Measurements from ENCODE around the gene TMA16.

The TMA16 gene

GRCh38 chr4:163473130-163473529, 21.4 kb upstream of the TMA16 start:
- TF ChIP-seq CTCF (IDR thresholded peaks at IDR 0.05; ENCODE audit: low read depth, low read length, poor library complexity, severe bottlenecking) (no peak), EZH2phosphoT487 (IDR thresholded peaks at IDR 0.05; ENCODE audit: borderline replicate concordance, low read length) (no peak)
- Histone ChIP-seq H3K27ac (ENCODE audit: low read depth, low read length) (no peak overlapping the region), H3F3A (ENCODE audit: control insufficient read depth, insufficient read depth) (no peaks in the 10 kb centered on the region), H4K20me1 (ENCODE audit: control insufficient read depth, insufficient read depth, low read depth, low read length) (no peaks in the 10 kb centered on the region), H3K4me1 (ENCODE audit: control insufficient read depth, low read length) (no peaks in the 10 kb centered on the region), H3K9me3 (ENCODE audit: control insufficient read depth, insufficient read depth, low read length) (no peaks in the 10 kb centered on the region), H3K4me2 (ENCODE audit: low read length) (no peak overlapping the region), H3K4me3 (ENCODE audit: low read length) (no peak overlapping the region), H3K79me2 (ENCODE audit: control insufficient read depth, low read length) (no peaks in the 10 kb centered on the region), H3K27me3 (ENCODE audit: control insufficient read depth, low read length) (peaks cover 15% of the 10 kb centered on the region), H3K9me2 (replicated peaks; ENCODE audit: control insufficient read depth, low read length) (no peaks in the 10 kb centered on the region), H3K36me3 (ENCODE audit: control insufficient read depth, low read length) (no peaks in the 10 kb centered on the region)

- H3K27ac ChIP-seq (ENCODE audit: low read depth, low read length) = no peak within 1 kb of the TSS
- no peaks in the 10 kb centered on the region for H3K9me2 ChIP-seq (replicated peaks; ENCODE audit: control insufficient read depth, low read length)
- H3K9me3 ChIP-seq (ENCODE audit: control insufficient read depth, insufficient read depth, low read length) = no peaks in the 10 kb centered on the region
- H3K4me1 ChIP-seq (ENCODE audit: control insufficient read depth, low read length) = no peaks in the 10 kb centered on the region
- no peak within 1 kb of the TSS for H3K4me3 ChIP-seq (ENCODE audit: low read length)
- TF ChIP-seq EZH2phosphoT487 (IDR thresholded peaks at IDR 0.05; ENCODE audit: borderline replicate concordance, low read length) (no peak), CTCF (IDR thresholded peaks at IDR 0.05; ENCODE audit: low read depth, low read length, poor library complexity, severe bottlenecking) (no peak)
- H3K36me3 ChIP-seq (ENCODE audit: control insufficient read depth, low read length) = no peaks in the 10 kb centered on the region
- H3F3A ChIP-seq (ENCODE audit: control insufficient read depth, insufficient read depth) = no peaks in the 10 kb centered on the region
- H3K4me2 ChIP-seq (ENCODE audit: low read length) = no peak within 1 kb of the TSS
- H3K79me2 ChIP-seq (ENCODE audit: control insufficient read depth, low read length) = no peaks in the 10 kb centered on the region
- H4K20me1 ChIP-seq (ENCODE audit: control insufficient read depth, insufficient read depth, low read depth, low read length) = no peaks in the 10 kb centered on the region
- H3K27me3 ChIP-seq (ENCODE audit: control insufficient read depth, low read length) = peaks cover 15% of the 10 kb centered on the region
Measured at GRCh38 chr4:163473576-163473975, 20.9 kb upstream of the TMA16 start, which contains the start of gene TKTL2. TKTL2 (minus strand) TSS chr4:163473754; CDS start chr4:163473734, 20 bp downstream.

- H3K4me2 ChIP-seq (ENCODE audit: low read length) = no peak overlapping the region
- H3K4me1 ChIP-seq (ENCODE audit: control insufficient read depth, low read length) = no peaks in the 10 kb centered on the region
- no peak for TF ChIP-seq CTCF (IDR thresholded peaks at IDR 0.05; ENCODE audit: low read depth, low read length, poor library complexity, severe bottlenecking)
- TF ChIP-seq EZH2phosphoT487 (IDR thresholded peaks at IDR 0.05; ENCODE audit: borderline replicate concordance, low read length) = no peak
- no peaks in the 10 kb centered on the region for H3K9me3 ChIP-seq (ENCODE audit: control insufficient read depth, insufficient read depth, low read length)
- H3K27ac ChIP-seq (ENCODE audit: low read depth, low read length) = no peak overlapping the region
- H3K36me3 ChIP-seq (ENCODE audit: control insufficient read depth, low read length) = no peaks in the 10 kb centered on the region
- H4K20me1 ChIP-seq (ENCODE audit: control insufficient read depth, insufficient read depth, low read depth, low read length) = no peaks in the 10 kb centered on the region
- H3F3A ChIP-seq (ENCODE audit: control insufficient read depth, insufficient read depth) = no peaks in the 10 kb centered on the region
- H3K9me2 ChIP-seq (replicated peaks; ENCODE audit: control insufficient read depth, low read length) = no peaks in the 10 kb centered on the region
- H3K4me3 ChIP-seq (ENCODE audit: low read length) = no peak overlapping the region
- peaks cover 15% of the 10 kb centered on the region for H3K27me3 ChIP-seq (ENCODE audit: control insufficient read depth, low read length)
- no peaks in the 10 kb centered on the region for H3K79me2 ChIP-seq (ENCODE audit: control insufficient read depth, low read length)
Measured at GRCh38 chr4:163474027-163474426, 20.5 kb upstream of the TMA16 start.
